K562 (cell line): ENCODE data around the gene IFNG-AS1. TPM values are rescaled to one million over a fixed set of nuclear protein-coding genes. Genes with fewer than 3 reads are reported as not detected.

Experiments
- ATAC-seq: fragments of 200-7000 bp; cut with Tn5 transposase; 3 replicates; pipeline ENCODE4 v1.9.1; 2020; ENCODE audit warnings: moderate library complexity
- BruUV-seq: library from RNA; stranded (reverse); fragments of 400-500 nt; replicated peaks from 2 replicates; lab custom pipeline; 2021; lab: Mats Ljungman, UMichigan
- CTCF ChIA-PET: fragments of 300-600 bp; formaldehyde crosslinking; extraction: SDS; loops from one replicate; lab custom pipeline; 2021; ENCODE audit warnings: low intra/inter-chr PET ratio; lab: Yijun Ruan, JAX
- POLR2A ChIA-PET: fragments of 300-600, 350-650 bp; sonication (Branson Sonifier 250); formaldehyde crosslinking; extraction: SDS; loops from one replicate; lab custom pipeline; 2021; ENCODE audit warnings: antibody characterized with exemption, inconsistent platforms; lab: Yijun Ruan, JAX
- DNase-seq, 4 experiments: peaks; one replicate each; pipeline versions ENCODE4 v3.0.0 to v3.0.0-alpha.2; 2011 to 2018; ENCODE audit warnings: low spot score in 3 of 4, mixed read lengths in 3 of 4; ENCODE audit errors: extremely low read depth in 1 of 4
- FAIRE-seq: peaks from 2 replicates; lab custom pipeline; 2011; peaks lifted over from hg19 to GRCh38; lab: Jason Lieb, UNC
- H2AFZ ChIP-seq: 2 replicates; pipeline ENCODE4 v1.6.0; 2011; ENCODE audit warnings: low read depth, low read length, control low read depth, inconsistent platforms
- H3K27ac ChIP-seq: fragments of 200-600 bp; 3 replicates; pipeline ENCODE4 v1.8.0; 2011; ENCODE audit warnings: low read depth, mild to moderate bottlenecking, control low read depth, inconsistent platforms, low read length, moderate library complexity, mixed read lengths; ENCODE audit errors: extremely low read depth
- H3K27me3 ChIP-seq, 2 experiments: fragments of 300-600 bp in 1 of 2; 2 replicates in 1 of 2; 3 replicates in 1 of 2; pipeline versions ENCODE4 v1.6.0 to v1.8.0; 2011; ENCODE audit warnings: inconsistent platforms in 2 of 2, low read length in 2 of 2, mild to moderate bottlenecking in 1 of 2, mixed read lengths in 1 of 2, moderate library complexity in 1 of 2; ENCODE audit not compliant: control insufficient read depth in 2 of 2, insufficient read depth in 2 of 2
- H3K36me3 ChIP-seq: fragments of 300-600 bp; 3 replicates; pipeline ENCODE4 v1.8.0; 2011; ENCODE audit warnings: mild to moderate bottlenecking, low read length, inconsistent platforms; ENCODE audit not compliant: control insufficient read depth, insufficient read depth
- H3K4me1 ChIP-seq, 2 experiments: fragments of 200-600 bp in 1 of 2; replicated peaks in 1 of 2; 2 replicates in 1 of 2; 3 replicates in 1 of 2; pipeline versions ENCODE4 v1.5.1 to v1.8.0; 2011; ENCODE audit warnings: inconsistent platforms in 2 of 2, low read length in 2 of 2, mild to moderate bottlenecking in 1 of 2, mixed read lengths in 1 of 2, moderate library complexity in 1 of 2; ENCODE audit not compliant: control insufficient read depth in 2 of 2, insufficient read depth in 2 of 2
- H3K4me2 ChIP-seq: 2 replicates; pipeline ENCODE4 v1.6.1; 2011; ENCODE audit warnings: low read length, control low read depth, inconsistent platforms, mixed read lengths; ENCODE audit not compliant: insufficient read depth
- H3K4me3 ChIP-seq: fragments of 200-600 bp; sonication (generic), shearing (Covaris generic); 2 replicates; pipeline ENCODE4 v1.5.1; 2016; ENCODE audit warnings: control low read depth, inconsistent platforms
- H3K79me2 ChIP-seq: fragments of 200-600 bp; 3 replicates; pipeline ENCODE4 v1.8.0; 2011; ENCODE audit warnings: low read length, inconsistent platforms; ENCODE audit not compliant: control insufficient read depth, insufficient read depth
- H3K9ac ChIP-seq, 2 experiments: 2 replicates each; pipeline versions ENCODE4 v1.6.0 to v1.6.1; 2011; ENCODE audit warnings: low read depth in 2 of 2, low read length in 2 of 2, control low read depth in 1 of 2, inconsistent platforms in 1 of 2, mild to moderate bottlenecking in 1 of 2, mixed read lengths in 1 of 2; ENCODE audit not compliant: insufficient read depth in 1 of 2
- H3K9me1 ChIP-seq: one replicate; pipeline ENCODE4 v1.6.0; 2011; ENCODE audit warnings: inconsistent platforms, mild to moderate bottlenecking, low read length, moderate library complexity; ENCODE audit not compliant: control insufficient read depth, insufficient read depth
- H3K9me3 ChIP-seq: replicated peaks from 2 replicates; pipeline ENCODE4 v1.5.1; 2011; ENCODE audit warnings: low read depth, low read length, inconsistent platforms; ENCODE audit not compliant: control insufficient read depth, insufficient read depth
- H4K20me1 ChIP-seq: replicated peaks from 2 replicates; pipeline ENCODE4 v1.6.1; 2011; ENCODE audit warnings: low read length, inconsistent platforms, mixed read lengths; ENCODE audit not compliant: control insufficient read depth, insufficient read depth
- CEBPZ ChIP-seq: fragments of 150-350 bp; IDR thresholded peaks from 2 replicates; pipeline ENCODE4 v1.6.1; 2014; ENCODE audit warnings: low read depth, mild to moderate bottlenecking, low read length, borderline replicate concordance
- HEY1 ChIP-seq: fragments of 250-450 bp; sonication (Bioruptor Pico); IDR thresholded peaks from 2 replicates; pipeline ENCODE4 v1.5.0; 2020; ENCODE audit warnings: mild to moderate bottlenecking, moderate library complexity, borderline replicate concordance
- HLTF ChIP-seq: fragments of 450-650 bp; IDR thresholded peaks from 2 replicates; pipeline ENCODE4 v1.6.1; 2016
- KLF1 ChIP-seq: fragments of 450-650 bp; IDR thresholded peaks from 2 replicates; pipeline ENCODE4 v1.6.1; 2016; ENCODE audit warnings: missing genetic modification characterization, missing compliant biosample characterization
- SAP30 ChIP-seq: fragments of 200-600 bp; sonication (generic); IDR thresholded peaks from 2 replicates; pipeline ENCODE4 v1.6.1; 2012; ENCODE audit warnings: borderline replicate concordance, low read depth, mild to moderate bottlenecking, moderate library complexity, low read length, control low read depth, inconsistent platforms; ENCODE audit not compliant: insufficient read depth, poor library complexity, severe bottlenecking
- WGBS: fragments of 100-300 bp; shearing (Covaris generic); methylation state at CpG from one replicate; pipeline ENCODE4 v1.1.6; 2016; ENCODE audit warnings: low coverage, mixed read lengths; ENCODE audit not compliant: insufficient coverage; ENCODE audit errors: missing lambda C conversion rate; 5-methylcytosine and 5-hydroxymethylcytosine counted together
- in situ Hi-C: fragments of 300-500 bp; cut with MboI; formaldehyde crosslinking; loops from 4 replicates; pipeline ENCODE4 v1.15.0; 2018; ENCODE audit warnings: inconsistent platforms, mixed read lengths
- intact Hi-C: fragments of 100-400 bp; cut with micrococcal nuclease; formaldehyde crosslinking; loops from 2 replicates; pipeline ENCODE4 v1.14.2; 2022
- polyA plus RNA-seq, 8 experiments: library from polyadenylated mRNA; depleted of rRNA in 4 of 8; stranded (reverse) in 5 of 8; unstranded in 3 of 8; fragments of >200 nt; fragmentation: Nextera tagmentation in 2 of 8; fragmentation: Illumina TruSeq in 1 of 8; extraction: Ambion mirVana in 2 of 8; extraction: Trizol in 1 of 8; gene quantifications; 2 replicates each; pipeline versions ENCODE4 v1.2.1 to v1.2.3, GENCODE V29; 2011 to 2014; ENCODE audit warnings: inconsistent platforms in 1 of 8, missing spikeins in 1 of 8
- total RNA-seq, 7 experiments: library from RNA; depleted of rRNA in 6 of 7; stranded (reverse); fragments of >200 nt in 6 of 7; fragmentation: Illumina TruSeq in 2 of 7; extraction: Trizol in 2 of 7; gene quantifications; 2 replicates each; pipeline versions ENCODE4 v1.2.1 to v1.2.3, GENCODE V29; 2011 to 2021; ENCODE audit warnings: low replicate concordance in 1 of 7
- TF ChIP-seq, protein P1 (sequence below): fragments of 450-650 bp; IDR thresholded peaks from 2 replicates; pipeline ENCODE4 v1.6.1; 2016; ENCODE audit warnings: low read depth

The IFNG-AS1 gene
- total and polyA plus RNA-seq, 9 of the 15 experiments (the other 6 are each of a cell fraction or from before 2014, with no cell fraction given) = not detected

- intact Hi-C loops = no loop called here
- in situ Hi-C loops = no loop called here
- Histone ChIP-seq H3K36me3 (no peaks in the 10 kb centered on the region), H3K27me3 (peaks cover 0 to 4% of the 10 kb centered on the region in 2 experiments; a peak in 2 of 5 replicates), H3K4me1 (no peaks in the 10 kb centered on the region), H3K79me2 (no peaks in the 10 kb centered on the region), H3K4me2 (no peak overlapping the region), H2AFZ (no peak overlapping the region), H3K9me1 (no peaks in the 10 kb centered on the region), H4K20me1 (no peaks in the 10 kb centered on the region), H3K9ac (no peak overlapping the region), H3K9me3 (no peaks in the 10 kb centered on the region), H3K27ac (no peak overlapping the region), H3K4me3 (no peak overlapping the region)
- FAIRE-seq (no peak), ATAC-seq (no peak), DNase-seq (no peak)
- CTCF ChIA-PET = no interaction called here
- POLR2A ChIA-PET = no interaction called here
- WGBS = 0% methylated on average over 4 of the region's 4 CpGs
- no TSS peak for BruUV-seq
- TF ChIP-seq CEBPZ = no peak
- TF ChIP-seq SAP30 = no peak
- TF ChIP-seq HEY1 (CRISPR knock-in tag) = no peak
- TF ChIP-seq, protein P1, sequence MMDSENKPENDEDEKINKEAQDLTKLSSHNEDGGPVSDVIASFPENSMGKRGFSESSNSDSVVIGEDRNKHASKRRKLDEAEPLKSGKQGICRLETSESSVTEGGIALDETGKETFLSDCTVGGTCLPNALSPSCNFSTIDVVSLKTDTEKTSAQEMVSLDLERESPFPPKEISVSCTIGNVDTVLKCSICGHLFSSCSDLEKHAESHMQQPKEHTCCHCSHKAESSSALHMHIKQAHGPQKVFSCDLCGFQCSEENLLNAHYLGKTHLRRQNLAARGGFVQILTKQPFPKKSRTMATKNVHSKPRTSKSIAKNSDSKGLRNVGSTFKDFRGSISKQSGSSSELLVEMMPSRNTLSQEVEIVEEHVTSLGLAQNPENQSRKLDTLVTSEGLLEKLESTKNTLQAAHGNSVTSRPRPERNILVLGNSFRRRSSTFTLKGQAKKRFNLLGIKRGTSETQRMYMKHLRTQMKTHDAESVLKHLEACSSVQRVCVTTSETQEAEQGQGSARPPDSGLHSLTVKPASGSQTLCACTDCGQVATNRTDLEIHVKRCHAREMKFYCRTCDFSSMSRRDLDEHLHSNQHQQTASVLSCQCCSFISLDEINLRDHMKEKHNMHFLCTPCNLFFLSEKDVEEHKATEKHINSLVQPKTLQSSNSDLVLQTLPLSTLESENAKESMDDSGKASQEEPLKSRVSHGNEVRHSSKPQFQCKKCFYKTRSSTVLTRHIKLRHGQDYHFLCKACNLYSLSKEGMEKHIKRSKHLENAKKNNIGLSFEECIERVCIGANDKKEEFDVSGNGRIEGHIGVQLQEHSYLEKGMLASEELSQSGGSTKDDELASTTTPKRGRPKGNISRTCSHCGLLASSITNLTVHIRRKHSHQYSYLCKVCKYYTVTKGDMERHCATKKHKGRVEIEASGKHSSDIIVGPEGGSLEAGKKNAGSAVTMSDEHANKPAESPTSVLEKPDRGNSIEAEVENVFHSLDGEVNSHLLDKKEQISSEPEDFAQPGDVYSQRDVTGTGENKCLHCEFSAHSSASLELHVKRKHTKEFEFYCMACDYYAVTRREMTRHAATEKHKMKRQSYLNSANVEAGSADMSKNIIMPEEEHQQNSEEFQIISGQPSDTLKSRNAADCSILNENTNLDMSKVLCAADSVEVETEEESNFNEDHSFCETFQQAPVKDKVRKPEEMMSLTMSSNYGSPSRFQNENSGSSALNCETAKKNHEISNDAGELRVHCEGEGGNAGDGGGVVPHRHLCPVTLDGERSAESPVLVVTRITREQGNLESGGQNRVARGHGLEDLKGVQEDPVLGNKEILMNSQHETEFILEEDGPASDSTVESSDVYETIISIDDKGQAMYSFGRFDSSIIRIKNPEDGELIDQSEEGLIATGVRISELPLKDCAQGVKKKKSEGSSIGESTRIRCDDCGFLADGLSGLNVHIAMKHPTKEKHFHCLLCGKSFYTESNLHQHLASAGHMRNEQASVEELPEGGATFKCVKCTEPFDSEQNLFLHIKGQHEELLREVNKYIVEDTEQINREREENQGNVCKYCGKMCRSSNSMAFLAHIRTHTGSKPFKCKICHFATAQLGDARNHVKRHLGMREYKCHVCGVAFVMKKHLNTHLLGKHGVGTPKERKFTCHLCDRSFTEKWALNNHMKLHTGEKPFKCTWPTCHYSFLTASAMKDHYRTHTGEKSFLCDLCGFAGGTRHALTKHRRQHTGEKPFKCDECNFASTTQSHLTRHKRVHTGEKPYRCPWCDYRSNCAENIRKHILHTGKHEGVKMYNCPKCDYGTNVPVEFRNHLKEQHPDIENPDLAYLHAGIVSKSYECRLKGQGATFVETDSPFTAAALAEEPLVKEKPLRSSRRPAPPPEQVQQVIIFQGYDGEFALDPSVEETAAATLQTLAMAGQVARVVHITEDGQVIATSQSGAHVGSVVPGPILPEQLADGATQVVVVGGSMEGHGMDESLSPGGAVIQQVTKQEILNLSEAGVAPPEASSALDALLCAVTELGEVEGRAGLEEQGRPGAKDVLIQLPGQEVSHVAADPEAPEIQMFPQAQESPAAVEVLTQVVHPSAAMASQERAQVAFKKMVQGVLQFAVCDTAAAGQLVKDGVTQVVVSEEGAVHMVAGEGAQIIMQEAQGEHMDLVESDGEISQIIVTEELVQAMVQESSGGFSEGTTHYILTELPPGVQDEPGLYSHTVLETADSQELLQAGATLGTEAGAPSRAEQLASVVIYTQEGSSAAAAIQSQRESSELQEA = no peak
- no peak for TF ChIP-seq HLTF
- TF ChIP-seq KLF1 = no peak
These were observed 1.9 kb downstream of the IFNG-AS1 start for GRCh38 chr12:67991158-67991557.
